H1 (cell line): ENCODE results near the gene GALC. TPM values are rescaled to one million over a fixed set of nuclear protein-coding genes. Genes with fewer than 3 reads are reported as not detected.

ENCODE experiments used
- CTCF ChIA-PET: fragments of 300-600 bp; sonication (Branson Sonifier 250); formaldehyde crosslinking; loops from one replicate; lab custom pipeline; 2021; ENCODE audit not compliant: partially characterized antibody; lab: Charles Lee
- POLR2A ChIA-PET: fragments of 300-600 bp; sonication (Branson Sonifier 250); formaldehyde crosslinking; loops from one replicate; lab custom pipeline; 2021; ENCODE audit warnings: inconsistent platforms; ENCODE audit not compliant: partially characterized antibody; lab: Charles Lee
- DNase-seq, 2 experiments: peaks; one replicate each; pipeline versions ENCODE4 v3.0.0 to v3.0.0-alpha.2; 2010 to 2022; ENCODE audit warnings: low spot score in 2 of 2, low read depth in 1 of 2, mixed read lengths in 1 of 2
- FAIRE-seq: peaks from 2 replicates; lab custom pipeline; 2011; peaks lifted over from hg19 to GRCh38; lab: Jason Lieb, UNC
- H2AFZ ChIP-seq: 2 replicates; pipeline ENCODE4 v1.8.1; 2012; ENCODE audit warnings: low read length, inconsistent platforms
- H2AK5ac ChIP-seq: 2 replicates; pipeline ENCODE4 v1.6.1; 2013; ENCODE audit warnings: low read depth, low read length
- H2BK120ac ChIP-seq: replicated peaks from 2 replicates; pipeline ENCODE3; 2013; ENCODE audit warnings: low read depth, low read length, inconsistent platforms
- H2BK12ac ChIP-seq: 2 replicates; pipeline ENCODE4 v1.6.1; 2013; ENCODE audit warnings: low read depth, low read length
- H2BK15ac ChIP-seq: 2 replicates; pipeline ENCODE4 v1.6.1; 2013; ENCODE audit warnings: low read length
- H2BK20ac ChIP-seq: 2 replicates; pipeline ENCODE4 v1.6.1; 2013; ENCODE audit warnings: low read length
- H2BK5ac ChIP-seq: 2 replicates; pipeline ENCODE4 v1.6.1; 2013; ENCODE audit warnings: low read depth, low read length
- H3K14ac ChIP-seq: 2 replicates; pipeline ENCODE4 v1.6.1; 2013; ENCODE audit warnings: inconsistent platforms; ENCODE audit not compliant: insufficient read length
- H3K18ac ChIP-seq: 2 replicates; pipeline ENCODE4 v1.6.1; 2013; ENCODE audit warnings: low read length; ENCODE audit errors: extremely low read depth
- H3K23ac ChIP-seq: 2 replicates; pipeline ENCODE4 v1.6.1; 2013; ENCODE audit warnings: inconsistent platforms; ENCODE audit not compliant: insufficient read length
- H3K23me2 ChIP-seq: 2 replicates; pipeline ENCODE4 v1.6.1; 2013; ENCODE audit warnings: low read depth, low read length
- H3K27ac ChIP-seq: 2 replicates; pipeline ENCODE4 v1.6.1; 2011; ENCODE audit warnings: low read depth, low read length, inconsistent platforms
- H3K27me3 ChIP-seq, 4 experiments: replicated peaks in 1 of 4; 1 replicate in 1 of 4; 2 replicates in 3 of 4; pipeline versions ENCODE4 v1.6.1 to v1.8.1; 2011 to 2013; ENCODE audit warnings: low read length in 3 of 4, mild to moderate bottlenecking in 3 of 4, inconsistent platforms in 2 of 4, mixed read lengths in 2 of 4, moderate library complexity in 1 of 4; ENCODE audit not compliant: control insufficient read depth in 3 of 4, insufficient read depth in 3 of 4; ENCODE audit errors: extremely low read depth in 1 of 4
- H3K36me3 ChIP-seq, 4 experiments: 2 replicates each; pipeline versions ENCODE4 v1.6.1 to v1.8.1; 2011 to 2013; ENCODE audit warnings: mild to moderate bottlenecking in 4 of 4, low read length in 3 of 4, moderate library complexity in 2 of 4, control low read depth in 1 of 4, inconsistent platforms in 1 of 4; ENCODE audit not compliant: insufficient read depth in 4 of 4, control insufficient read depth in 2 of 4
- H3K4ac ChIP-seq: replicated peaks from 2 replicates; pipeline ENCODE3; 2013; ENCODE audit warnings: low read length, low read depth, mixed read lengths, inconsistent platforms; ENCODE audit not compliant: insufficient read length
- H3K4me1 ChIP-seq, 4 experiments: replicated peaks in 1 of 4; 1 replicate in 1 of 4; 2 replicates in 3 of 4; pipeline versions ENCODE4 v1.6.1 to v1.8.1; 2011 to 2013; ENCODE audit warnings: low read length in 3 of 4, inconsistent platforms in 2 of 4, mixed read lengths in 1 of 4; ENCODE audit not compliant: insufficient read depth in 4 of 4, control insufficient read depth in 3 of 4
- H3K4me2 ChIP-seq, 2 experiments: 2 replicates each; pipeline versions ENCODE4 v1.6.1 to v1.8.1; 2011 to 2013; ENCODE audit warnings: low read depth in 2 of 2, low read length in 2 of 2, control low read depth in 1 of 2, inconsistent platforms in 1 of 2, mild to moderate bottlenecking in 1 of 2; ENCODE audit not compliant: insufficient read depth in 1 of 2
- H3K4me3 ChIP-seq, 4 experiments: fragments of 200-600, 300-600 bp in 1 of 4; sonication (generic), shearing (Covaris generic), sonication (Bioruptor Twin) in 1 of 4; 2 replicates each; pipeline versions ENCODE4 v1.5.1 to v1.8.1; 2011 to 2016; ENCODE audit warnings: low read length in 4 of 4, low read depth in 3 of 4, control low read depth in 2 of 4, inconsistent platforms in 2 of 4, mild to moderate bottlenecking in 2 of 4, mixed read lengths in 1 of 4, moderate library complexity in 1 of 4; ENCODE audit not compliant: insufficient read depth in 2 of 4; ENCODE audit errors: extremely low read depth in 1 of 4
- H3K56ac ChIP-seq: replicated peaks from 2 replicates; pipeline ENCODE3; 2013; ENCODE audit warnings: low read depth, mild to moderate bottlenecking, mixed read lengths, low read length, inconsistent platforms; ENCODE audit not compliant: insufficient read length
- H3K79me1 ChIP-seq: 2 replicates; pipeline ENCODE4 v1.6.1; 2013; ENCODE audit warnings: low read depth, low read length, control low read depth
- H3K79me2 ChIP-seq, 2 experiments: 2 replicates each; pipeline versions ENCODE4 v1.6.1 to v1.8.1; 2012 to 2013; ENCODE audit warnings: low read length in 2 of 2, mild to moderate bottlenecking in 2 of 2, inconsistent platforms in 1 of 2; ENCODE audit not compliant: insufficient read depth in 2 of 2, control insufficient read depth in 1 of 2
- H3K9ac ChIP-seq, 4 experiments: replicated peaks in 1 of 4; 1 replicate in 1 of 4; 2 replicates in 3 of 4; pipeline versions ENCODE4 v1.6.1 to v1.8.1; 2011 to 2013; ENCODE audit warnings: low read depth in 3 of 4, low read length in 3 of 4, control low read depth in 2 of 4, mild to moderate bottlenecking in 2 of 4, moderate library complexity in 2 of 4, inconsistent platforms in 1 of 4; ENCODE audit errors: extremely low read depth in 1 of 4
- H3K9me3 ChIP-seq, 2 experiments: 2 replicates each; pipeline versions ENCODE4 v1.6.1 to v1.8.1; 2012 to 2013; ENCODE audit warnings: mild to moderate bottlenecking in 2 of 2, moderate library complexity in 2 of 2, control low read depth in 1 of 2, inconsistent platforms in 1 of 2, low read depth in 1 of 2, low read length in 1 of 2, mixed read lengths in 1 of 2; ENCODE audit not compliant: insufficient read depth in 2 of 2
- H4K20me1 ChIP-seq, 2 experiments: replicated peaks in 1 of 2; 2 replicates each; pipeline versions ENCODE3 to v1.8.1; 2011 to 2013; ENCODE audit warnings: inconsistent platforms in 2 of 2, low read length in 2 of 2, mild to moderate bottlenecking in 1 of 2; ENCODE audit not compliant: insufficient read depth in 2 of 2, control insufficient read depth in 1 of 2
- H4K5ac ChIP-seq: 2 replicates; pipeline ENCODE4 v1.6.1; 2013; ENCODE audit warnings: low read length, low read depth, mixed read lengths, inconsistent platforms; ENCODE audit not compliant: insufficient read length
- H4K8ac ChIP-seq: 2 replicates; pipeline ENCODE4 v1.8.0; 2013; ENCODE audit warnings: mild to moderate bottlenecking, moderate library complexity, low read length, inconsistent platforms; ENCODE audit not compliant: insufficient read depth; ENCODE audit errors: extremely low read depth
- H4K91ac ChIP-seq: replicated peaks from 2 replicates; pipeline ENCODE3; 2013; ENCODE audit warnings: low read length, mixed read lengths, inconsistent platforms; ENCODE audit not compliant: insufficient read length
- BCL11A ChIP-seq, 2 experiments: IDR thresholded peaks; one replicate each; pipeline ENCODE4 v1.6.1; 2011; ENCODE audit warnings: low read depth in 2 of 2, low read length in 2 of 2, mild to moderate bottlenecking in 2 of 2
- CEBPB ChIP-seq: IDR thresholded peaks from 2 replicates; pipeline ENCODE4 v1.6.1; 2012; ENCODE audit warnings: low read depth, low read length
- KDM5A ChIP-seq: fragments of 200-600 bp; IDR thresholded peaks from 2 replicates; pipeline ENCODE4 v1.7.1; 2012; ENCODE audit warnings: mild to moderate bottlenecking, low read length, inconsistent platforms, mixed read lengths
- MAX ChIP-seq: IDR thresholded peaks from 2 replicates; pipeline ENCODE4 v1.6.1; 2012; ENCODE audit warnings: inconsistent platforms
- POLR2AphosphoS5 ChIP-seq: IDR thresholded peaks from 2 replicates; pipeline ENCODE4 v1.6.1; 2011; ENCODE audit warnings: low read depth, low read length
- RFX5 ChIP-seq: IDR thresholded peaks from 2 replicates; pipeline ENCODE4 v1.6.1; 2011; ENCODE audit warnings: low read depth, low read length, improper control_type of control experiment, borderline replicate concordance
- SP4 ChIP-seq: IDR thresholded peaks from 2 replicates; pipeline ENCODE4 v1.6.1; 2012; ENCODE audit warnings: low read length, inconsistent platforms
- ZNF274 ChIP-seq: IDR thresholded peaks from 2 replicates; pipeline ENCODE4 v1.7.0; 2012; ENCODE audit warnings: low read length, borderline replicate concordance; ENCODE audit errors: extremely low read depth
- WGBS, 2 experiments: shearing (Covaris generic) in 1 of 2; methylation state at CpG; one replicate each; pipeline versions ENCODE4 v1.1.6 to v1.1.7; 2013 to 2015; ENCODE audit warnings: low lambda C conversion rate in 2 of 2, mixed read lengths in 2 of 2, inconsistent platforms in 1 of 2, low coverage in 1 of 2, missing lambda C conversion rate in 1 of 2; ENCODE audit not compliant: insufficient replicate concordance in 2 of 2, insufficient coverage in 1 of 2, insufficient read length in 1 of 2; ENCODE audit errors: extremely low coverage in 1 of 2, missing lambda C conversion rate in 1 of 2; 5-methylcytosine and 5-hydroxymethylcytosine counted together
- polyA plus RNA-seq, 7 experiments: library from polyadenylated mRNA; depleted of rRNA in 3 of 7; stranded (reverse) in 5 of 7; unstranded in 2 of 7; fragments of >200 nt in 5 of 7; fragments of 200-250 nt in 2 of 7; gene quantifications; 1 replicate in 5 of 7; 2 replicates in 1 of 7; 4 replicates in 1 of 7; pipeline versions ENCODE4 v1.2.1 to v1.2.3, GENCODE V29; 2011 to 2013; ENCODE audit warnings: missing spikeins in 2 of 7, mixed read lengths in 2 of 7
- total RNA-seq: library from RNA; stranded (reverse); fragmentation: NEBNext Ultra II Directional; extraction: Animal tissue kit (Norgen Biotek cat#: 25700); gene quantifications from 2 replicates; pipeline ENCODE4 v1.2.1, GENCODE V29; 2021

Gene GALC
- total and polyA plus RNA-seq, 2 of the 8 experiments (the other 6 are each of a cell fraction or from before 2014, with no cell fraction given) = 6.1 to 12.3 TPM

- CTCF ChIA-PET = no interaction called here
- FAIRE-seq = no peak
- 100% methylated on average over 2 of the region's 2 CpGs; no CpG with 5 or more reads in 1 of the 2 experiments for WGBS, 2 experiments
Measured at GRCh38 chr14:87940894-87941293, 52.1 kb downstream of the GALC start.

More at GRCh38 chr14:87940894-87941293, 52.1 kb downstream of the GALC start:
- H3K4me1 ChIP-seq = no peaks in the 10 kb centered on the region
- TF ChIP-seq ZNF274 (no peak), BCL11A (IDR thresholded peaks at IDR 0.05; ENCODE audit: low read depth in 2 of 2, low read length in 2 of 2) (no peak), SP4 (no peak), RFX5 (no peak), MAX (no peak), CEBPB (no peak), KDM5A (no peak), POLR2AphosphoS5 (no peak)
- H3K14ac ChIP-seq = no peak overlapping the region
- no peak overlapping the region for H3K27ac ChIP-seq
- no peaks in the 10 kb centered on the region for H3K36me3 ChIP-seq
- no peaks in the 10 kb centered on the region for H3K23me2 ChIP-seq
- H2BK20ac ChIP-seq = no peak overlapping the region
- H3K4me3 ChIP-seq = no peak overlapping the region
- no peak for DNase-seq
- H3K4ac ChIP-seq = no peak overlapping the region
- H3K9ac ChIP-seq = no peak overlapping the region
- H3K9me3 ChIP-seq = no peaks in the 10 kb centered on the region
- H4K20me1 ChIP-seq = no peaks in the 10 kb centered on the region
- H3K79me1 ChIP-seq = no peaks in the 10 kb centered on the region
- no peak overlapping the region for H4K8ac ChIP-seq
- H3K56ac ChIP-seq = no peak overlapping the region
- H4K91ac ChIP-seq = no peak overlapping the region
- H2BK15ac ChIP-seq = no peak overlapping the region
- H4K5ac ChIP-seq = no peak overlapping the region
- H2AFZ ChIP-seq = no peak overlapping the region
- H2BK120ac ChIP-seq = no peak overlapping the region
- H3K79me2 ChIP-seq = no peaks in the 10 kb centered on the region
- H2BK5ac ChIP-seq = no peak overlapping the region
- no peak overlapping the region for H3K23ac ChIP-seq
- H3K4me2 ChIP-seq = no peak overlapping the region
- H3K27me3 ChIP-seq = no peaks in the 10 kb centered on the region
- H2AK5ac ChIP-seq = no peak overlapping the region
- no peak overlapping the region for H3K18ac ChIP-seq
- POLR2A ChIA-PET = no interaction called here
- H2BK12ac ChIP-seq = no peak overlapping the region
